HepG2 (cell line): ENCODE data around the gene GDPD5. TPM values are rescaled to one million over a fixed set of nuclear protein-coding genes. Genes with fewer than 3 reads are reported as not detected.

Experiments used
- ATAC-seq: fragments of 200-7000 bp; cut with Tn5 transposase; 3 replicates; pipeline ENCODE4 v1.9.1; 2020; ENCODE audit warnings: mild to moderate bottlenecking, moderate library complexity
- BruUV-seq: library from RNA; stranded (reverse); fragments of 400-500 nt; replicated peaks from 2 replicates; lab custom pipeline; 2021; lab: Mats Ljungman, UMichigan
- CTCF ChIA-PET: fragments of 300-600 bp; formaldehyde crosslinking; extraction: SDS; loops from one replicate; lab custom pipeline; 2021; ENCODE audit warnings: low total read pairs, inconsistent platforms, low intra/inter-chr PET ratio; lab: Yijun Ruan, JAX
- POLR2A ChIA-PET: fragments of 350-600 bp; sonication (Branson Sonifier 250); formaldehyde crosslinking; loops from one replicate; lab custom pipeline; 2020; ENCODE audit warnings: antibody characterized with exemption, inconsistent platforms; lab: Yijun Ruan, JAX
- DNase-seq: peaks from one replicate; pipeline ENCODE4 v3.0.0-alpha.2; 2015; ENCODE audit warnings: low spot score
- FAIRE-seq: peaks from 3 replicates; lab custom pipeline; 2011; peaks lifted over from hg19 to GRCh38; lab: Jason Lieb, UNC
- H2AFZ ChIP-seq: one replicate; pipeline ENCODE4 v1.6.1; 2011; ENCODE audit warnings: low read length, inconsistent platforms
- H3K27ac ChIP-seq: fragments of 300-600 bp; 3 replicates; pipeline ENCODE4 v1.8.0; 2011; ENCODE audit warnings: mixed run types, mild to moderate bottlenecking, mixed read lengths, low read length, inconsistent platforms; ENCODE audit not compliant: insufficient read depth; ENCODE audit errors: extremely low read length
- H3K27me3 ChIP-seq, 2 experiments: fragments of 200-600 bp in 1 of 2; 2 replicates in 1 of 2; 3 replicates in 1 of 2; pipeline versions ENCODE4 v1.6.0 to v1.8.0; 2011; ENCODE audit warnings: low read length in 2 of 2, mild to moderate bottlenecking in 2 of 2, moderate library complexity in 2 of 2, inconsistent platforms in 1 of 2; ENCODE audit not compliant: insufficient read depth in 2 of 2, control insufficient read depth in 1 of 2
- H3K36me3 ChIP-seq, 2 experiments: fragments of 200-600 bp in 1 of 2; replicated peaks in 1 of 2; 2 replicates in 1 of 2; 3 replicates in 1 of 2; pipeline versions ENCODE4 v1.5.1 to v1.8.0; 2011; ENCODE audit warnings: low read length in 2 of 2, inconsistent platforms in 1 of 2; ENCODE audit not compliant: insufficient read depth in 2 of 2, control insufficient read depth in 1 of 2
- H3K4me1 ChIP-seq: 2 replicates; pipeline ENCODE4 v1.5.1; 2012; ENCODE audit warnings: low read length, inconsistent platforms; ENCODE audit not compliant: insufficient read depth
- H3K4me2 ChIP-seq: 2 replicates; pipeline ENCODE4 v1.6.0; 2011; ENCODE audit warnings: low read depth, low read length, inconsistent platforms
- H3K4me3 ChIP-seq, 3 experiments: fragments of 200-600 bp in 1 of 3; sonication (generic), shearing (Covaris generic) in 1 of 3; replicated peaks in 1 of 3; 2 replicates each; pipeline ENCODE4 v1.5.1; 2011 to 2016; ENCODE audit warnings: low read length in 3 of 3, inconsistent platforms in 2 of 3, low read depth in 2 of 3, mild to moderate bottlenecking in 2 of 3, control low read depth in 1 of 3, mixed read lengths in 1 of 3; ENCODE audit not compliant: insufficient read depth in 1 of 3
- H3K79me2 ChIP-seq: one replicate; pipeline ENCODE4 v1.6.1; 2011; ENCODE audit warnings: low read length, inconsistent platforms; ENCODE audit not compliant: insufficient read depth
- H3K9ac ChIP-seq: 2 replicates; pipeline ENCODE4 v1.6.0; 2011; ENCODE audit warnings: mild to moderate bottlenecking, low read depth, low read length, inconsistent platforms; ENCODE audit not compliant: insufficient read depth
- H3K9me3 ChIP-seq: 2 replicates; pipeline ENCODE4 v1.5.1; 2012; ENCODE audit warnings: mild to moderate bottlenecking, low read length
- H4K20me1 ChIP-seq: 2 replicates; pipeline ENCODE4 v1.6.0; 2011; ENCODE audit warnings: inconsistent platforms, mild to moderate bottlenecking, low read length, moderate library complexity; ENCODE audit not compliant: insufficient read depth
- ARID2 ChIP-seq: sonication (generic); formaldehyde crosslinking; IDR thresholded peaks from 2 replicates; pipeline ENCODE4 v1.8.1; 2022; ENCODE audit warnings: mild to moderate bottlenecking, missing genetic modification reagents, borderline replicate concordance
- GLI4 ChIP-seq: sonication (generic); formaldehyde crosslinking; IDR thresholded peaks from 2 replicates; pipeline ENCODE4 v1.5.1; 2020; ENCODE audit warnings: missing genetic modification reagents, mild to moderate bottlenecking, moderate library complexity, borderline replicate concordance
- ZSCAN29 ChIP-seq: sonication (generic); formaldehyde crosslinking; conservative IDR thresholded peaks from 2 replicates; pipeline ENCODE4 v1.4.0; 2020; ENCODE audit warnings: mild to moderate bottlenecking, missing genetic modification reagents
- WGBS: methylation state at CpG from one replicate; pipeline ENCODE4 v1.1.6; 2017; ENCODE audit warnings: low lambda C conversion rate; 5-methylcytosine and 5-hydroxymethylcytosine counted together
- in situ Hi-C: cut with HindIII; loops from 2 replicates; pipeline ENCODE4 v1.10.0; 2017; ENCODE audit warnings: low pct_unique_long_range_greater_than_20kb; ENCODE audit not compliant: extremely low pct_ligation_motif_present
- intact Hi-C: fragments of 100-400 bp; cut with micrococcal nuclease; formaldehyde crosslinking; loops from one replicate; pipeline ENCODE4 v1.10.0; 2022; ENCODE audit not compliant: unreplicated experiment
- polyA plus RNA-seq, 8 experiments: library from polyadenylated mRNA; depleted of rRNA in 3 of 8; stranded (reverse) in 7 of 8; unstranded in 1 of 8; fragments of >200 nt; fragmentation: Illumina TruSeq in 4 of 8; extraction: Trizol in 4 of 8; gene quantifications; 2 replicates each; pipeline versions ENCODE4 v1.2.1 to v1.2.3, GENCODE V29; 2011 to 2016; ENCODE audit warnings: low read depth in 4 of 8, missing spikeins in 1 of 8, mixed read lengths in 1 of 8; ENCODE audit not compliant: insufficient read depth in 1 of 8
- total RNA-seq, 5 experiments: library from RNA; depleted of rRNA; stranded (reverse); fragments of >200 nt; fragmentation: Illumina TruSeq; extraction: Trizol; gene quantifications; 2 replicates each; pipeline ENCODE4 v1.2.3, GENCODE V29; 2016; ENCODE audit warnings: low read depth in 1 of 5
- TF ChIP-seq, protein P1 (sequence below): sonication (generic); formaldehyde crosslinking; IDR thresholded peaks from 2 replicates; pipeline ENCODE4 v1.4.0; 2020; ENCODE audit warnings: mild to moderate bottlenecking, missing genetic modification reagents

GDPD5 gene
- total and polyA plus RNA-seq, 2 of the 13 experiments (the other 11 are each of a cell fraction or from before 2014, with no cell fraction given) = 55.0 to 67.5 TPM

DNA sequence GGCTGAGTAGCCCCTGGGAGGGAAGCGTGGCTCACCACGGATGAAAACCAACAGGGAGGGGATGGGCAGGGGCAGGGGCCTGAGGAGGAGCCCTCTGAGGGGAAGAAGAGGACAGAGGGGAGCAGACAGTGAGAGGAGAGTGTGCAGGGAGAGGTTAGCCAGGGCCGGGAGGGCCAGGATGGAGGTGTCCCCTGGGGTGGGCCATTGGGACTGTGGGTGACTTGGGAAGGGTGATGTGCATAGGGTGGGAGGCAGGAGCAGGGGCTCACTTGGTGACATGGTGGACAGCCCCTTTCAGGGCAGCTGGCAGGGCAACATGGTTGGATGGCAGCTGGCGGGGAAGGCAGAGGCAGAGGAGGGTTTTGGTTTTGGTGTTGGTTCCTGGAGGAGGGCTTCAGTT, 5.6 kb upstream of the GDPD5 start:
- no peak for FAIRE-seq
- DNase-seq = no peak
- peak; percentile 10 for ATAC-seq
- Histone ChIP-seq H3K4me2 (peak overlapping the region; percentile 54; the same call in 1 of the 2 replicates), H3K79me2 (no peaks in the 10 kb centered on the region), H3K4me1 (peaks cover 66% of the 10 kb centered on the region), H3K9ac (no peak overlapping the region), H2AFZ (no peak overlapping the region), H4K20me1 (peaks cover 2% of the 10 kb centered on the region; the same call in 1 of the 2 replicates), H3K27me3 (0 out of 5 replicates have a peak, but pooled peaks cover 0 to 8% of the 10 kb centered on the region in 2 experiments), H3K9me3 (no peaks in the 10 kb centered on the region), H3K27ac (no peak overlapping the region), H3K4me3 (no peak overlapping the region), H3K36me3 (no peaks in the 10 kb centered on the region)
- WGBS = 53% methylated on average over 4 of the region's 4 CpGs
- intact Hi-C loops (no loop called here), in situ Hi-C loops (loop anchor here (5.0 kb wide), 3 partner anchors 34 to 144 kb away; no protein-coding TSS in a partner anchor)
- no peak for TF ChIP-seq ZSCAN29
- TF ChIP-seq, protein P1, sequence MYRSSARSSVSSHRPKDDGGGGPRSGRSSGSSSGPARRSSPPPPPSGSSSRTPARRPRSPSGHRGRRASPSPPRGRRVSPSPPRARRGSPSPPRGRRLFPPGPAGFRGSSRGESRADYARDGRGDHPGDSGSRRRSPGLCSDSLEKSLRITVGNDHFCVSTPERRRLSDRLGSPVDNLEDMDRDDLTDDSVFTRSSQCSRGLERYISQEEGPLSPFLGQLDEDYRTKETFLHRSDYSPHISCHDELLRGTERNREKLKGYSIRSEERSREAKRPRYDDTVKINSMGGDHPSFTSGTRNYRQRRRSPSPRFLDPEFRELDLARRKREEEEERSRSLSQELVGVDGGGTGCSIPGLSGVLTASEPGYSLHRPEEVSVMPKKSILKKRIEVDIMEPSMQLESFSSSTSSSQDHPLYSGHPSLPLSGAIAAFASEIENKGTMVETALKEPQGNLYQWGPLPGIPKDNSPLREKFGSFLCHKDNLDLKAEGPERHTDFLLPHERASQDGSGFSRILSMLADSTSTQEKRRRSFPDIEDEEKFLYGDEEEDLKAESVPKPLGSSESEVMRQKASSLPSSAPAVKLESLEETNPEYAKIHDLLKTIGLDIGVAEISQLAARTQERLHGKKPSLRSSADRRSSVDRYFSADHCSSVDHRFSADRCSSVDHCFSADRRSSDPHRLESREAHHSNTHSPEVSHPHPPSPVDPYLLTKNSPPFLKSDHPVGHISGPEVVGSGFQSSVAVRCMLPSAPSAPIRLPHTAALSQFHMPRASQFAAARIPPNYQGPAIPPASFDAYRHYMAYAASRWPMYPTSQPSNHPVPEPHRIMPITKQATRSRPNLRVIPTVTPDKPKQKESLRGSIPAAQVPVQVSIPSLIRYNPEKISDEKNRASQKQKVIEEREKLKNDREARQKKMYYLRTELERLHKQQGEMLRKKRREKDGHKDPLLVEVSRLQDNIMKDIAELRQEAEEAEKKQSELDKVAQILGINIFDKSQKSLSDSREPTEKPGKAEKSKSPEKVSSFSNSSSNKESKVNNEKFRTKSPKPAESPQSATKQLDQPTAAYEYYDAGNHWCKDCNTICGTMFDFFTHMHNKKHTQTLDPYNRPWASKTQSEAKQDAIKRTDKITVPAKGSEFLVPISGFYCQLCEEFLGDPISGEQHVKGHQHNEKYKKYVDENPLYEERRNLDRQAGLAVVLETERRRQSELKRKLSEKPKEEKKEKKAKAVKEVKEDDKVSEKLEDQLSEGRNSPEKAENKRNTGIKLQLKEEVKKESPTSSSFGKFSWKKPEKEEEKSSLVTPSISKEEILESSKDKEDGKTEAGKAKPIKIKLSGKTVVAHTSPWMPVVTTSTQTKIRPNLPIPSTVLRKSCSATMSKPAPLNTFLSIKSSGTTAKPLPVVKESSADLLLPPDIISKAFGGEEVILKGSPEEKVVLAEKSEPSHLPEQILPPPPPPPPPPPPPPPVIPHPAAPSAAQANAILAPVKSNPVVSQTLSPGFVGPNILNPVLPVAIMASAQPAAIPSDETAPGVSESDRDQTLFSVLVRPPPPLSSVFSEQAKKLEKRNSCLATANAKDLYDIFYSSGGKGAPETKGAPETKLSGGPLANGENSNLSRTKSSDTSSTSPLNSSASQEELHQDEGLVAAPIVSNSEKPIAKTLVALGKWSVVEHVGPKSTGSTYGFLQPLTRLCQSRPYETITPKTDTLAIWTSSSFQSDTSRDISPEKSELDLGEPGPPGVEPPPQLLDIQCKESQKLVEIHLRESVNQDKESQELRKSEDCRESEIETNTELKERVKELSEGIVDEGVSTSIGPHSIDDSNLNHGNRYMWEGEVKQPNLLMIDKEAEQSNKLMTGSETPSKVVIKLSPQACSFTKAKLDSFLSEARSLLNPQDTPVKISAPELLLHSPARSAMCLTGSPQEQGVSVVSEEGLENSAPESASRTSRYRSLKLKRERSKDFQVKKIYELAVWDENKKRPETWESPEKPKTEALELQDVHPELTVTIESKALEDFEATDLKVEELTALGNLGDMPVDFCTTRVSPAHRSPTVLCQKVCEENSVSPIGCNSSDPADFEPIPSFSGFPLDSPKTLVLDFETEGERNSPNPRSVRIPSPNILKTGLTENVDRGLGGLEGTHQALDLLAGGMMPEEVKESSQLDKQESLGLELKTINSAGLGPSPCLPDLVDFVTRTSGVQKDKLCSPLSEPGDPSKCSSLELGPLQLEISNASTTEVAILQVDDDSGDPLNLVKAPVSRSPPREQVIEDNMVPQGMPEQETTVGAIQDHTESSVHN (CRISPR knock-in tag) = no peak
- TF ChIP-seq ARID2 (CRISPR knock-in tag) = no peak
- TF ChIP-seq GLI4 (CRISPR knock-in tag) = no peak
- ChIA-PET POLR2A (interaction anchor here (1.0 to 1.5 kb wide), 3 partner anchors 13 to 31 kb away, joined by 3 to 4 read pairs (median 4); partner anchors contain the start of gene SERPINH1), CTCF (interaction anchor here (0.7 to 3.0 kb wide), 4 partner anchors 35 to 143 kb away, joined by 3 to 51 read pairs (median 14); no protein-coding TSS in a partner anchor)
- no TSS peak for BruUV-seq
